HUES6 (cell line): ENCODE results near the gene IL6R.
"Not testable (repeated sequence)": the region's sequence is repeated elsewhere in the genome, so short reads cannot be mapped to it uniquely, and the experiment has no call there.

ENCODE experiments used
- H3K27ac ChIP-seq: 2 replicates; pipeline ENCODE4 v1.7.0; 2013; ENCODE audit warnings: low read depth, mild to moderate bottlenecking, low read length, inconsistent platforms
- H3K27me3 ChIP-seq: 2 replicates; pipeline ENCODE4 v1.6.1; 2013; ENCODE audit warnings: low read length; ENCODE audit not compliant: control insufficient read depth, insufficient read depth
- H3K36me3 ChIP-seq: 2 replicates; pipeline ENCODE4 v1.6.1; 2013; ENCODE audit warnings: low read length; ENCODE audit not compliant: control insufficient read depth, insufficient read depth
- H3K4me1 ChIP-seq: 2 replicates; pipeline ENCODE4 v1.6.1; 2013; ENCODE audit warnings: low read length; ENCODE audit not compliant: control insufficient read depth, insufficient read depth
- H3K4me3 ChIP-seq: 2 replicates; pipeline ENCODE4 v1.5.1; 2013; ENCODE audit warnings: low read depth, low read length
- H3K9ac ChIP-seq: one replicate; pipeline ENCODE4 v1.6.1; 2013; ENCODE audit warnings: mild to moderate bottlenecking, low read length
- H3K9me3 ChIP-seq: 2 replicates; pipeline ENCODE4 v1.6.1; 2013; ENCODE audit warnings: low read depth, low read length; ENCODE audit not compliant: control insufficient read depth, insufficient read depth

Gene IL6R

GRCh38 chr1:154418923-154419619, 13.9 kb downstream of the IL6R start:
- Histone ChIP-seq H3K9me3 (no peaks in the 10 kb centered on the region), H3K4me1 (peaks cover 34% of the 10 kb centered on the region), H3K9ac (no peak overlapping the region), H3K36me3 (no peaks in the 10 kb centered on the region), H3K4me3 (no peak overlapping the region), H3K27ac (no peak overlapping the region), H3K27me3 (no peaks in the 10 kb centered on the region)

- H3K36me3 ChIP-seq: no peaks in the 10 kb centered on the region
- H3K4me3 ChIP-seq: no peak overlapping the region
- no peak overlapping the region for H3K27ac ChIP-seq
- no peak overlapping the region for H3K9ac ChIP-seq
- H3K9me3 ChIP-seq: no peaks in the 10 kb centered on the region
- peaks cover 34% of the 10 kb centered on the region for H3K4me1 ChIP-seq
- H3K27me3 ChIP-seq: no peaks in the 10 kb centered on the region
These were observed 14.8 kb downstream of the IL6R start for GRCh38 chr1:154419620-154420571.

GRCh38 chr1:154420961-154421924, 16.1 kb downstream of the IL6R start:
- Histone ChIP-seq H3K27me3 (no peaks in the 10 kb centered on the region), H3K9me3 (no peaks in the 10 kb centered on the region), H3K4me1 (peaks cover 34% of the 10 kb centered on the region), H3K9ac (no peak overlapping the region), H3K27ac (no peak overlapping the region), H3K4me3 (no peak overlapping the region), H3K36me3 (no peaks in the 10 kb centered on the region)

GRCh38 chr1:154422049-154422448, 16.9 kb downstream of the IL6R start:
- H3K27me3 ChIP-seq, H3K4me3 ChIP-seq, H3K9me3 ChIP-seq, H3K27ac ChIP-seq, H3K36me3 ChIP-seq, H3K9ac ChIP-seq: not testable (repeated sequence)
- peaks cover 34% of the 10 kb centered on the region for H3K4me1 ChIP-seq

DNA sequence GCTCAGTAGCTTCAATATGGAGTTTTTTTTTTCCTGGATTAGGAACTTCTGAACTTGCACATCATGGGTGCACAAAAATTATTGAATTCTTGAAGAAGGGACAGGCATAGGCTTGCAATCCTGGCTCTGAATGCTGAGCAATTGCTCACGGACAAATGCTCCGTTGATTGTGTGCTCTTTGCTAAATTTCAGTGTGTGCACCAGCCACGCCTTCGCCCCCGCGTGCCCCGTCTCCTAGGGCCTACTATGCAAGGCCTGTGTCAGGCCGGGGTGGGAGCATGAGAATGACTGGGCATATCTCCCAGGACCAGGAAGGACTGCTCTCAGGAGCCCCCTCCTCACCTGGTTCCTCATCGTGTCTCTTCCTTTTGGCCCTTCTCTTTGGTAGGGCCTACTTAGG, 17.4 kb downstream of the IL6R start:
- Histone ChIP-seq H3K4me3 (no peak overlapping the region), H3K27me3 (no peaks in the 10 kb centered on the region), H3K9me3 (no peaks in the 10 kb centered on the region), H3K4me1 (peaks cover 34% of the 10 kb centered on the region), H3K36me3 (no peaks in the 10 kb centered on the region), H3K9ac (no peak overlapping the region), H3K27ac (no peak overlapping the region)

GRCh38 chr1:154423304-154423987, 18.3 kb downstream of the IL6R start:
- Histone ChIP-seq H3K9me3 (no peaks in the 10 kb centered on the region), H3K27ac (no peak overlapping the region), H3K9ac (no peak overlapping the region), H3K27me3 (no peaks in the 10 kb centered on the region), H3K36me3 (no peaks in the 10 kb centered on the region), H3K4me3 (no peak overlapping the region), H3K4me1 (peaks cover 31% of the 10 kb centered on the region)

DNA sequence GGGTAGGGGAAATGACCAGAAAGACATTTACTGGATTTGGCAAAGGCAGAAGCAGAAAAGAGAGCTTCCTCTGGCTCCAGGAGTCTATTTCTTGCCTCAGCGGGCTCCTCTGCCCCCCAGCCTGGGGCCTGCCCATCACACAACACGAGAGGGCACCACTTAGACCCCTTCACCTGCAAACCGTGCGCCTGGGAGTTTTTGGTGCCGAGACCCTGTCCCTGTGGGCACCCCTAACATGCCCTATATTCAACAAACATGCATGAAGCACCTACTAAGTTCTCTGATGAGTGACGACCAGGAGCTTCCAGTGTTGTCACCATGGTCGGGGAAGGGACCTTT, 18.8 kb downstream of the IL6R start:
- H3K27me3 ChIP-seq: no peaks in the 10 kb centered on the region
- H3K9ac ChIP-seq: no peak overlapping the region
- H3K9me3 ChIP-seq: no peaks in the 10 kb centered on the region
- H3K36me3 ChIP-seq: no peaks in the 10 kb centered on the region
- H3K4me1 ChIP-seq: peaks cover 27% of the 10 kb centered on the region; the same call in 1 of the 2 replicates
- no peak overlapping the region for H3K27ac ChIP-seq
- H3K4me3 ChIP-seq: no peak overlapping the region

GRCh38 chr1:154425172-154425571, 20.0 kb downstream of the IL6R start:
- no peak overlapping the region for H3K9ac ChIP-seq
- no peak overlapping the region for H3K4me3 ChIP-seq
- no peaks in the 10 kb centered on the region for H3K27me3 ChIP-seq
- no peaks in the 10 kb centered on the region for H3K9me3 ChIP-seq
- H3K27ac ChIP-seq: no peak overlapping the region
- H3K36me3 ChIP-seq: no peaks in the 10 kb centered on the region
- peaks cover 33% of the 10 kb centered on the region for H3K4me1 ChIP-seq

DNA sequence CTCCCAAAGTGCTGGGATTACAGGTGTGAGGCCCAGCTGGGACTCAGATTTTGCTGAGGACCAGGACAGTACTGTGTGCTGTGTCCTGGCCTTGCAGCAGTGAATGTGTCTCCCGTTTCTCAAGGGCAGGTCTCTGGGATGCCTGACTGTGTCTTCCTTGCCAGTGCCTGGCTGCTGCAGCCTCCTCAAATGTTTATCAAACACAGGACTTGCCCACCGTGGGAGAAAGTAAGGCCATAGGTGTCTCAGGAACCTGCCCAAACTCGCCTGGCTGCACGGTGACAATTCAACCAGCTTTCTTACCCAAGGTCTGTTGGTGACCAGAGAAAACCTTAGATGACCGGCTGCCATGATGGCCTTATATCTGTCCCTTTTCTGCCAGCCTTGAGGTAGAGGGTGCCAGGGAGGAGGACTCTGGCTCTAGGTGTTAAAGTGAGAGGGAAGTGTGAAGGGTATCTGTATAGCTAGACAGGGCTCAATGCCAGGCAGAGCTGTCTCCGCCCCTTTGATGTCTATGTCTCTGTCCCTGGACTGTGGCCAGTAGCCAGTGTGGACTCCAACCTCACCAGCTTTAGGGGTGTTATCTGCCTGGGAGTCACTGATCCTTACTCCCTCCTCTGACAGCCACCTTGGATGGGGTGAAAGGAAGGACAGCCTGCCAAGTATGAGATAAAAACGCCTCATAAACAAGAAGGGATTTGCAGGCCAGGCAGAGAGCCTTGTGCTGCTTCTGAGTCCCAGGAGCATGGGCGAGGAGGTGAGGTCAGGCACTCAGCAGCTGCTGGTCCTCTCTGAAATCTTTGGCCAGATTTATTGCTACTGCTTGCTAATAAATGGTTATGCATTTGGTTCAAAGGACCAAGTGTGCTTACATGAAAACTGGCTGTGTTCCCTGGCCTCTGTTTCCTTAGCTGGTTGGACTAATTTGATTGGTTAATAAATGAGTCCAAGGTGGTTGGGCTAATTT, 22.3 kb downstream of the IL6R start:
- no peak overlapping the region for H3K27ac ChIP-seq
- peaks cover 43% of the 10 kb centered on the region for H3K4me1 ChIP-seq
- H3K9me3 ChIP-seq: no peaks in the 10 kb centered on the region
- no peak overlapping the region for H3K9ac ChIP-seq
- H3K4me3 ChIP-seq: no peak overlapping the region
- no peaks in the 10 kb centered on the region for H3K27me3 ChIP-seq
- no peaks in the 10 kb centered on the region for H3K36me3 ChIP-seq
